HG02678 (cell line): Measurements from ENCODE around the gene SASH1.

Source experiments
- ATAC-seq: cut with Tn5 transposase; IDR thresholded peaks from one replicate; pipeline ENCODE4 v1.9.1; 2021; ENCODE audit warnings: mild to moderate bottlenecking, moderate library complexity; ENCODE audit not compliant: unreplicated experiment

Gene SASH1

GRCh38 chr6:148538261-148539190 lies 195.9 kb downstream of the SASH1 start:
- no peak for ATAC-seq

GRCh38 chr6:148543540-148543939 lies 200.9 kb downstream of the SASH1 start:
- no peak for ATAC-seq

- ATAC-seq = no peak
These were observed 201.8 kb downstream of the SASH1 start for GRCh38 chr6:148544421-148544820.

GRCh38 chr6:148545901-148546300 lies 203.3 kb downstream of the SASH1 start:
- ATAC-seq = no peak

GRCh38 chr6:148547110-148547509 lies 204.5 kb downstream of the SASH1 start:
- ATAC-seq = no peak

- no peak for ATAC-seq
These were observed 205.6 kb downstream of the SASH1 start for GRCh38 chr6:148548065-148548748.

GRCh38 chr6:148548749-148549140 lies 206.1 kb downstream of the SASH1 start:
- ATAC-seq = no peak

GRCh38 chr6:148550569-148550968 lies 207.9 kb downstream of the SASH1 start:
- no peak for ATAC-seq

- ATAC-seq = no peak
These were observed 208.6 kb downstream of the SASH1 start for GRCh38 chr6:148551226-148551625.

GRCh38 chr6:148556410-148556809 lies 213.8 kb downstream of the SASH1 start:
- no peak for ATAC-seq

- no peak for ATAC-seq
These were observed 215.2 kb downstream of the SASH1 start for GRCh38 chr6:148557796-148558321.

GRCh38 chr6:148559848-148560433 lies 217.3 kb downstream of the SASH1 start:
- peak; percentile 85 for ATAC-seq

GRCh38 chr6:148561629-148562028 lies 219.0 kb downstream of the SASH1 start:
- ATAC-seq = no peak

- ATAC-seq = no peak
These were observed 220.4 kb downstream of the SASH1 start for GRCh38 chr6:148563066-148563465.

- ATAC-seq = no peak
These were observed 221.9 kb downstream of the SASH1 start for GRCh38 chr6:148564494-148565035.

GRCh38 chr6:148565321-148565926 lies 222.8 kb downstream of the SASH1 start:
- no peak for ATAC-seq

GRCh38 chr6:148565930-148566663 lies 223.5 kb downstream of the SASH1 start:
- ATAC-seq = peak; percentile 73

GRCh38 chr6:148566664-148567350 lies 224.2 kb downstream of the SASH1 start:
- ATAC-seq = peak; percentile 55

- ATAC-seq = no peak
These were observed 227.8 kb downstream of the SASH1 start for GRCh38 chr6:148570456-148570855.
